NB4 (cell line): ENCODE data around the gene POLA1.
A peak's percentile ranks its signal among the peaks of the same experiment; 100 is the strongest.

ENCODE experiments used
- DNase-seq: peaks from one replicate; pipeline ENCODE4 v3.0.0; 2010; ENCODE audit warnings: low read depth
- H3K4me3 ChIP-seq: one replicate; pipeline ENCODE4 v1.5.1; 2011; ENCODE audit warnings: mild to moderate bottlenecking, low read depth, low read length, moderate library complexity
- CTCF ChIP-seq: IDR thresholded peaks from one replicate; pipeline ENCODE4 v1.5.1; 2012; ENCODE audit warnings: low read depth, low read length
- MAX ChIP-seq: IDR thresholded peaks from 2 replicates; pipeline ENCODE4 v1.6.1; 2011; ENCODE audit warnings: low read depth, low read length
- MYC ChIP-seq: IDR thresholded peaks from 2 replicates; pipeline ENCODE4 v1.6.1; 2011; ENCODE audit warnings: low read depth, low read length
- POLR2A ChIP-seq: IDR thresholded peaks from 2 replicates; pipeline ENCODE4 v1.6.1; 2011; ENCODE audit warnings: mild to moderate bottlenecking; ENCODE audit not compliant: insufficient read length; ENCODE audit errors: extremely low read depth

Gene POLA1

GRCh38 chrX:24661292-24661691 lies 32.4 kb upstream of the POLA1 start:
- H3K4me3 ChIP-seq, result no peak overlapping the region
- TF ChIP-seq POLR2A, result no peak
- no peak for TF ChIP-seq MAX
- no peak for TF ChIP-seq CTCF
- no peak for TF ChIP-seq MYC
- DNase-seq, result no peak

- TF ChIP-seq MYC (no peak), CTCF (no peak), MAX (no peak), POLR2A (no peak)
- H3K4me3 ChIP-seq, result no peak overlapping the region
- DNase-seq, result no peak
Measured at GRCh38 chrX:24662352-24662751, 31.4 kb upstream of the POLA1 start.

GRCh38 chrX:24668111-24668510 lies 25.6 kb upstream of the POLA1 start:
- no peak overlapping the region for H3K4me3 ChIP-seq
- DNase-seq, result no peak
- TF ChIP-seq MYC, result no peak
- no peak for TF ChIP-seq MAX
- TF ChIP-seq POLR2A, result no peak

GRCh38 chrX:24672701-24673190 lies 21.0 kb upstream of the POLA1 start:
- DNase-seq, result no peak
- H3K4me3 ChIP-seq, result no peak overlapping the region
- TF ChIP-seq MAX, result no peak
- TF ChIP-seq CTCF, result no peak
- TF ChIP-seq MYC, result no peak
- no peak for TF ChIP-seq POLR2A

GRCh38 chrX:24673424-24673823 lies 20.3 kb upstream of the POLA1 start:
- H3K4me3 ChIP-seq, result no peak overlapping the region
- no peak for DNase-seq
- no peak for TF ChIP-seq POLR2A
- TF ChIP-seq MAX, result no peak
- no peak for TF ChIP-seq MYC
- no peak for TF ChIP-seq CTCF

- H3K4me3 ChIP-seq, result no peak overlapping the region
- DNase-seq, result peak; percentile 5
- TF ChIP-seq CTCF, result peak; percentile 21
- TF ChIP-seq POLR2A, result no peak
- no peak for TF ChIP-seq MYC
- TF ChIP-seq MAX, result no peak
Measured at GRCh38 chrX:24676403-24677024, 17.2 kb upstream of the POLA1 start.
